ENCODE data around the gene GIPR.

The GIPR gene

DNA sequence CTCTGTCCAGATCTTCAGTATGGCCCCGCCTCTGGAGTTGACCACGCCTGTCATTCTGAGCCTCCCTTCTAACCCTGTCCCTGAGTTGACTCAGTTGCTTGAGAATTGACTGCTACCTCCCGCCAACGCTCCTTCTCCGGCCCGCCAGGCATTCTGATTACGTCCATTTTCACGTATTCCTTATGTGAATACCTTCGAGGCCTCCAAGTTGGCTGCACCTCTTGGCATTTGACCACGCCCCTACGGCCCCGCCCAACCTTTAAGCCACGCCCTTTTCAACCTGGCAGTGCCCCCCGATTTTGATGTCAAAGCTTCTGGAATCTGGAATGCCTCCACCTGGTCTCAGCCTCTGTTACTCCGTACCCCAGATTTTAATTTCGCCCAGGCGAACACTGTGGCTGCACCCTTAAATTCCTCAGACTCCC lies 27.2 kb upstream of the GIPR start (continued):
- TF ChIP-seq ZNF830 (tag by site-specific recombination; IDR thresholded peaks at IDR 0.05; ENCODE audit: low read depth) (no peak), KLF8 (tag by site-specific recombination; IDR thresholded peaks at IDR 0.05) (peak; percentile 88), ZBTB1 (tag by site-specific recombination; IDR thresholded peaks at IDR 0.05) (no peak), SP3 (tag by site-specific recombination; IDR thresholded peaks at IDR 0.05) (peak; percentile 91; the same call in 1 of the 2 replicates), ZNF692 (tag by site-specific recombination; IDR thresholded peaks at IDR 0.05) (no peak), ZNF391 (tag by site-specific recombination; IDR thresholded peaks at IDR 0.05; ENCODE audit: borderline replicate concordance, low read depth) (no peak), ZNF311 (tag by site-specific recombination; IDR thresholded peaks at IDR 0.05; ENCODE audit: borderline replicate concordance) (no peak), PRDM4 (tag by site-specific recombination; IDR thresholded peaks at IDR 0.05) (no peak), ZNF362 (tag by site-specific recombination; IDR thresholded peaks at IDR 0.05) (no peak), ZNF423 (tag by site-specific recombination; IDR thresholded peaks at IDR 0.05) (no peak), ZIC2 (tag by site-specific recombination; IDR thresholded peaks at IDR 0.05) (no peak)
- TF ChIP-seq, protein P1, sequence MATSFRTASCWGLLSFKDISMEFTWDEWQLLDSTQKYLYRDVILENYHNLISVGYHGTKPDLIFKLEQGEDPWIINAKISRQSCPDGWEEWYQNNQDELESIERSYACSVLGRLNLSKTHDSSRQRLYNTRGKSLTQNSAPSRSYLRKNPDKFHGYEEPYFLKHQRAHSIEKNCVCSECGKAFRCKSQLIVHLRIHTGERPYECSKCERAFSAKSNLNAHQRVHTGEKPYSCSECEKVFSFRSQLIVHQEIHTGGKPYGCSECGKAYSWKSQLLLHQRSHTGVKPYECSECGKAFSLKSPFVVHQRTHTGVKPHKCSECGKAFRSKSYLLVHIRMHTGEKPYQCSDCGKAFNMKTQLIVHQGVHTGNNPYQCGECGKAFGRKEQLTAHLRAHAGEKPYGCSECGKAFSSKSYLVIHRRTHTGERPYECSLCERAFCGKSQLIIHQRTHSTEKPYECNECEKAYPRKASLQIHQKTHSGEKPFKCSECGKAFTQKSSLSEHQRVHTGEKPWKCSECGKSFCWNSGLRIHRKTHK (tag by site-specific recombination; IDR thresholded peaks at IDR 0.05): no peak
- TF ChIP-seq, protein P2, sequence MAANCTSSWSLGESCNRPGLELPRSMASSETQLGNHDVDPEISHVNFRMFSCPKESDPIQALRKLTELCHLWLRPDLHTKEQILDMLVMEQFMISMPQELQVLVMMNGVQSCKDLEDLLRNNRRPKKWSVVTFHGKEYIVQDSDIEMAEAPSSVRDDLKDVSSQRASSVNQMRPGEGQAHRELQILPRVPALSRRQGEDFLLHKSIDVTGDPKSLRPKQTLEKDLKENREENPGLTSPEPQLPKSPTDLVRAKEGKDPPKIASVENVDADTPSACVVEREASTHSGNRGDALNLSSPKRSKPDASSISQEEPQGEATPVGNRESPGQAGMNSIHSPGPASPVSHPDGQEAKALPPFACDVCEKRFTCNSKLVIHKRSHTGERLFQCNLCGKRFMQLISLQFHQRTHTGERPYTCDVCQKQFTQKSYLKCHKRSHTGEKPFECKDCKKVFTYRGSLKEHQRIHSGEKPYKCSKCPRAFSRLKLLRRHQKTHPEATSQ (tag by site-specific recombination; IDR thresholded peaks at IDR 0.05): no peak
- TF ChIP-seq, protein P3, sequence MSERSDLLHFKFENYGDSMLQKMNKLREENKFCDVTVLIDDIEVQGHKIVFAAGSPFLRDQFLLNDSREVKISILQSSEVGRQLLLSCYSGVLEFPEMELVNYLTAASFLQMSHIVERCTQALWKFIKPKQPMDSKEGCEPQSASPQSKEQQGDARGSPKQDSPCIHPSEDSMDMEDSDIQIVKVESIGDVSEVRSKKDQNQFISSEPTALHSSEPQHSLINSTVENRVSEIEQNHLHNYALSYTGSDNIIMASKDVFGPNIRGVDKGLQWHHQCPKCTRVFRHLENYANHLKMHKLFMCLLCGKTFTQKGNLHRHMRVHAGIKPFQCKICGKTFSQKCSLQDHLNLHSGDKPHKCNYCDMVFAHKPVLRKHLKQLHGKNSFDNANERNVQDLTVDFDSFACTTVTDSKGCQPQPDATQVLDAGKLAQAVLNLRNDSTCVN (tag by site-specific recombination; optimal IDR thresholded peaks at IDR 0.05): no peak

- POLR2A ChIA-PET: interaction anchor here (0.5 to 2.2 kb wide), 26 partner anchors 10 to 602 kb away, joined by 3 to 38 read pairs (median 4); partner anchors contain the start of genes CLASRP, FBXO46, FOSB and OPA3
- H3K9me3 ChIP-seq (ENCODE audit: control insufficient read depth, insufficient read depth, low read depth, low read length): no peaks in the 10 kb centered on the region
- H3K27ac ChIP-seq (ENCODE audit: extremely low read depth, low read depth, low read length): peak overlapping the region; percentile 37; the same call in 1 of the 2 replicates
- CTCF ChIA-PET: interaction anchor here (0.5 to 7.8 kb wide), 57 partner anchors 9 to 710 kb away, joined by 3 to 155 read pairs (median 5); partner anchors contain the start of genes FBXO46, FOSB, GIPR and GPR4
- no peaks in the 10 kb centered on the region; a peak in 1 of 3 replicates for H3K36me3 ChIP-seq (ENCODE audit: control insufficient read depth in 2 of 2, insufficient read depth in 1 of 2, low read length in 2 of 2)
- H3K4me3 ChIP-seq (ENCODE audit: low read depth, low read length): peak overlapping the region; percentile 28
- peaks cover 15% of the 10 kb centered on the region for H3K4me1 ChIP-seq (ENCODE audit: control insufficient read depth, insufficient read depth, low read length)
- no peak for TF ChIP-seq ZNF544 (tag by site-specific recombination; IDR thresholded peaks at IDR 0.05)
- no peak for TF ChIP-seq ZNF175 (tag by site-specific recombination; IDR thresholded peaks at IDR 0.05)
- 0 out of 2 replicates have a peak, but pooled peaks have one; percentile 9 for TF ChIP-seq ZBTB7A (tag by site-specific recombination; IDR thresholded peaks at IDR 0.05; ENCODE audit: low read depth)
- no peak for TF ChIP-seq ZNF558 (tag by site-specific recombination; IDR thresholded peaks at IDR 0.05)
- TF ChIP-seq ZNF133 (tag by site-specific recombination; IDR thresholded peaks at IDR 0.05): no peak
- no peak for TF ChIP-seq ZNF596 (tag by site-specific recombination; IDR thresholded peaks at IDR 0.05)
- TF ChIP-seq, protein P4, sequence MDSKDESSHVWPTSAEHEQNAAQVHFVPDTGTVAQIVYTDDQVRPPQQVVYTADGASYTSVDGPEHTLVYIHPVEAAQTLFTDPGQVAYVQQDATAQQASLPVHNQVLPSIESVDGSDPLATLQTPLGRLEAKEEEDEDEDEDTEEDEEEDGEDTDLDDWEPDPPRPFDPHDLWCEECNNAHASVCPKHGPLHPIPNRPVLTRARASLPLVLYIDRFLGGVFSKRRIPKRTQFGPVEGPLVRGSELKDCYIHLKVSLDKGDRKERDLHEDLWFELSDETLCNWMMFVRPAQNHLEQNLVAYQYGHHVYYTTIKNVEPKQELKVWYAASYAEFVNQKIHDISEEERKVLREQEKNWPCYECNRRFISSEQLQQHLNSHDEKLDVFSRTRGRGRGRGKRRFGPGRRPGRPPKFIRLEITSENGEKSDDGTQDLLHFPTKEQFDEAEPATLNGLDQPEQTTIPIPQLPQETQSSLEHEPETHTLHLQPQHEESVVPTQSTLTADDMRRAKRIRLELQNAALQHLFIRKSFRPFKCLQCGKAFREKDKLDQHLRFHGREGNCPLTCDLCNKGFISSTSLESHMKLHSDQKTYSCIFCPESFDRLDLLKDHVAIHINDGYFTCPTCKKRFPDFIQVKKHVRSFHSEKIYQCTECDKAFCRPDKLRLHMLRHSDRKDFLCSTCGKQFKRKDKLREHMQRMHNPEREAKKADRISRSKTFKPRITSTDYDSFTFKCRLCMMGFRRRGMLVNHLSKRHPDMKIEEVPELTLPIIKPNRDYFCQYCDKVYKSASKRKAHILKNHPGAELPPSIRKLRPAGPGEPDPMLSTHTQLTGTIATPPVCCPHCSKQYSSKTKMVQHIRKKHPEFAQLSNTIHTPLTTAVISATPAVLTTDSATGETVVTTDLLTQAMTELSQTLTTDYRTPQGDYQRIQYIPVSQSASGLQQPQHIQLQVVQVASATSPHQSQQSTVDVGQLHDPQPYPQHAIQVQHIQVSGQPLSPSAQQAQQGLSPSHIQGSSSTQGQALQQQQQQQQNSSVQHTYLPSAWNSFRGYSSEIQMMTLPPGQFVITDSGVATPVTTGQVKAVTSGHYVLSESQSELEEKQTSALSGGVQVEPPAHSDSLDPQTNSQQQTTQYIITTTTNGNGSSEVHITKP (tag by site-specific recombination; IDR thresholded peaks at IDR 0.05): peak; percentile 77
These were observed 26.5 kb upstream of the GIPR start for GRCh38 chr19:45641274-45642105.
